NB4 (cell line): ENCODE results near the gene MT1H.
"Not testable (repeated sequence)": the region's sequence is repeated elsewhere in the genome, so short reads cannot be mapped to it uniquely, and the experiment has no call there.

Source experiments
- DNase-seq: peaks from one replicate; pipeline ENCODE4 v3.0.0; 2010; ENCODE audit warnings: low read depth
- H3K4me3 ChIP-seq: one replicate; pipeline ENCODE4 v1.5.1; 2011; ENCODE audit warnings: mild to moderate bottlenecking, low read depth, low read length, moderate library complexity
- CTCF ChIP-seq: IDR thresholded peaks from one replicate; pipeline ENCODE4 v1.5.1; 2012; ENCODE audit warnings: low read depth, low read length
- MAX ChIP-seq: IDR thresholded peaks from 2 replicates; pipeline ENCODE4 v1.6.1; 2011; ENCODE audit warnings: low read depth, low read length
- MYC ChIP-seq: IDR thresholded peaks from 2 replicates; pipeline ENCODE4 v1.6.1; 2011; ENCODE audit warnings: low read depth, low read length
- POLR2A ChIP-seq: IDR thresholded peaks from 2 replicates; pipeline ENCODE4 v1.6.1; 2011; ENCODE audit warnings: mild to moderate bottlenecking; ENCODE audit not compliant: insufficient read length; ENCODE audit errors: extremely low read depth

MT1H gene

GRCh38 chr16:56669005-56669839, at the start of gene MT1H:
Gene MT1H (plus strand): TSS chr16:56669814. CDS start chr16:56669885, 71 bp downstream.
- DNase-seq: no peak
- H3K4me3 ChIP-seq: no peak within 1 kb of the TSS

GRCh38 chr16:56620339-56620897, 49.2 kb upstream of the MT1H start:
- H3K4me3 ChIP-seq: no peak overlapping the region
- TF ChIP-seq MAX: no peak
- no peak for TF ChIP-seq CTCF
- TF ChIP-seq MYC: no peak
- no peak for TF ChIP-seq POLR2A
- no peak for DNase-seq

More at GRCh38 chr16:56669005-56669839, at the start of gene MT1H:
- no peak for TF ChIP-seq POLR2A

GRCh38 chr16:56621665-56622445, 47.8 kb upstream of the MT1H start:
- not testable (repeated sequence) for DNase-seq, H3K4me3 ChIP-seq

GRCh38 chr16:56623184-56623583, 46.4 kb upstream of the MT1H start:
- not testable (repeated sequence) for H3K4me3 ChIP-seq, DNase-seq

GRCh38 chr16:56623637-56624036, 46.0 kb upstream of the MT1H start:
- DNase-seq: no peak
- no peak overlapping the region for H3K4me3 ChIP-seq
- TF ChIP-seq MAX: no peak
- no peak for TF ChIP-seq MYC
- TF ChIP-seq CTCF: no peak
- no peak for TF ChIP-seq POLR2A

GRCh38 chr16:56625140-56625942, 44.3 kb upstream of the MT1H start, which contains the start of gene MT1E:
Gene MT1E (plus strand): TSS chr16:56625781. CDS start chr16:56625852, 71 bp downstream.
- DNase-seq: peak; percentile 71
- peak within 1 kb of the TSS; percentile 39 for H3K4me3 ChIP-seq
- no peak for TF ChIP-seq CTCF
- TF ChIP-seq POLR2A: no peak
- no peak for TF ChIP-seq MYC
- no peak for TF ChIP-seq MAX

GRCh38 chr16:56625943-56626654, 43.5 kb upstream of the MT1H start:
- H3K4me3 ChIP-seq: peak overlapping the region; percentile 39
- TF ChIP-seq POLR2A (no peak), MAX (no peak), CTCF (no peak), MYC (no peak)

More at GRCh38 chr16:56625943-56626654, 43.5 kb upstream of the MT1H start:
- no peak for DNase-seq
